ENCODE results near the gene GAREM1. TPM values are rescaled to one million over a fixed set of nuclear protein-coding genes. Genes with fewer than 3 reads are reported as not detected.
A peak's percentile ranks its signal among the peaks of the same experiment; 100 is the strongest.

Gene GAREM1
- total and polyA plus RNA-seq, 7 donors = 2.3 to 10.3 (median 7.2) TPM

- 85 to 92% (median 90%) methylated on average over 1 of the region's 1 CpG for WGBS, 3 donors
- H3K9me3 ChIP-seq = no peaks in the 10 kb centered on the region
- H3K4me3 ChIP-seq = no peak overlapping the region
- DNase-seq = no peak
- ATAC-seq = no peak
- intact Hi-C loops (cut with DNase I) = loop anchor here (5.0 to 10.0 kb wide), 6 partner anchors 59 to 378 kb away; partner anchors contain the start of gene RNF138 (in 1 of the 2)
- no peaks in the 10 kb centered on the region for H3K36me3 ChIP-seq (ENCODE audit: insufficient read depth in 1 of 2, low read depth in 1 of 2)
- no peak overlapping the region for H3K27ac ChIP-seq
- peaks cover 11% of the 10 kb centered on the region for H3K4me1 ChIP-seq
- H3K27me3 ChIP-seq (ENCODE audit: insufficient read depth in 3 of 3, low read length in 2 of 3) = no peaks in the 10 kb centered on the region
- no peak for TF ChIP-seq CTCF (IDR thresholded peaks at IDR 0.05)
Measured at GRCh38 chr18:32472841-32473240, 2.2 kb upstream of the GAREM1 start.

GRCh38 chr18:32470460-32470713 is 295 bp downstream of the GAREM1 start:
- H3K4me3 ChIP-seq = peak overlapping the region; percentile 78
- WGBS, 3 donors = 0 to 2% (median 0%) methylated on average over 10 to 47 of the region's 47 CpGs
- DNase-seq = no peak
- peak overlapping the region; percentile 79 for H3K27ac ChIP-seq
- no peak for TF ChIP-seq CTCF (IDR thresholded peaks at IDR 0.05)
- no peaks in the 10 kb centered on the region for H3K9me3 ChIP-seq
- peak in 1 of 4 donors; percentile 31 for ATAC-seq
- intact Hi-C loops (cut with DNase I) = loop anchor here (2.0 to 10.0 kb wide), 8 partner anchors 62 to 376 kb away; partner anchors contain the start of gene RNF138 (in 1 of the 2)
- peaks cover 13% of the 10 kb centered on the region for H3K4me1 ChIP-seq
- H3K27me3 ChIP-seq (ENCODE audit: insufficient read depth in 3 of 3, low read length in 2 of 3) = no peaks in the 10 kb centered on the region
- H3K36me3 ChIP-seq (ENCODE audit: insufficient read depth in 1 of 2, low read depth in 1 of 2) = no peaks in the 10 kb centered on the region

- peak; percentile 61 to 70 for DNase-seq
- H3K36me3 ChIP-seq (ENCODE audit: insufficient read depth in 1 of 2, low read depth in 1 of 2) = no peaks in the 10 kb centered on the region
- peaks cover 13% of the 10 kb centered on the region for H3K4me1 ChIP-seq
- TF ChIP-seq CTCF (IDR thresholded peaks at IDR 0.05) = no peak
- peak overlapping the region; percentile 78 for H3K4me3 ChIP-seq
- peak; percentile 19 to 39 (median 28) for ATAC-seq
- no peaks in the 10 kb centered on the region for H3K9me3 ChIP-seq
- 1% methylated on average over 35 to 41 of the region's 41 CpGs for WGBS, 3 donors
- intact Hi-C loops (cut with DNase I) = loop anchor here (2.0 to 10.0 kb wide), 9 partner anchors 62 to 375 kb away; partner anchors contain the start of gene RNF138 (in 1 of the 2)
- peak overlapping the region; percentile 79 for H3K27ac ChIP-seq
- no peaks in the 10 kb centered on the region for H3K27me3 ChIP-seq (ENCODE audit: insufficient read depth in 3 of 3, low read length in 2 of 3)
Measured at GRCh38 chr18:32469691-32470459, 807 bp downstream of the GAREM1 start.

- peak; percentile 40 for TF ChIP-seq CTCF (IDR thresholded peaks at IDR 0.05)
- Histone ChIP-seq H3K27ac (peak overlapping the region; percentile 79), H3K27me3 (ENCODE audit: insufficient read depth in 3 of 3, low read length in 2 of 3) (no peaks in the 10 kb centered on the region), H3K4me1 (peaks cover 13% of the 10 kb centered on the region), H3K4me3 (peak overlapping the region; percentile 78), H3K36me3 (ENCODE audit: insufficient read depth in 1 of 2, low read depth in 1 of 2) (no peaks in the 10 kb centered on the region), H3K9me3 (no peaks in the 10 kb centered on the region)
- ATAC-seq (peak; percentile 39 to 66 (median 41)), DNase-seq (peak; percentile 24 to 62)
- 7 to 15% (median 14%) methylated on average over 8 of the region's 8 CpGs for WGBS, 3 donors
- intact Hi-C loops (cut with DNase I) = loop anchor here in 1 of 2 donors (5.0 kb wide), 1 partner anchor 87 kb away; no protein-coding TSS in a partner anchor
Measured at GRCh38 chr18:32469190-32469651, 1.5 kb downstream of the GAREM1 start.

Data from psoas muscle (tissue), 8 donors.